OCI-M1 (cell line): ENCODE results near the gene OTOF.

Experiments
- DNase-seq: peaks from one replicate; lab custom pipeline; 2025; lab: John Stamatoyannopoulos, UW

OTOF gene

DNA sequence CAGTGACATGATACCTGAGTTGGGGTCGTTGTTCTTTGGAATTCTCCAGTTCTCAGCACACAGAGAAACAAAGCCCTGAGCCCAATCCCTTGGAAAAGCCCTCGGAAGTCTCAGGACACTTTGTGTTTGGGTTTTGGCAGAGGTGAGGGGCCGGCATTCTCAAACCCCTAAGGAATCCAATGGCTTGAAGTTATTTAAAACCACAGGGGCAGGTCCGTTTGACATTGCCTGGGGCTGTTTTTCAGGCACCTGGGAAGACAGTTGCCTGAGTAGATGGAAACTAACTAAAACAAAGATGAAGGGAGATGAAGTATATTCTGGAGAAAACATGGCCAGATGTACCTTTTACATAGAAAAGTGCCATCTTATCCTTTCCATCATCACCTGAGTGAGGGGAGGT lies 22.5 kb upstream of the OTOF start:
- no peak for DNase-seq

- DNase-seq: no peak
These were observed 17.9 kb upstream of the OTOF start for GRCh38 chr2:26495705-26496297.

DNA sequence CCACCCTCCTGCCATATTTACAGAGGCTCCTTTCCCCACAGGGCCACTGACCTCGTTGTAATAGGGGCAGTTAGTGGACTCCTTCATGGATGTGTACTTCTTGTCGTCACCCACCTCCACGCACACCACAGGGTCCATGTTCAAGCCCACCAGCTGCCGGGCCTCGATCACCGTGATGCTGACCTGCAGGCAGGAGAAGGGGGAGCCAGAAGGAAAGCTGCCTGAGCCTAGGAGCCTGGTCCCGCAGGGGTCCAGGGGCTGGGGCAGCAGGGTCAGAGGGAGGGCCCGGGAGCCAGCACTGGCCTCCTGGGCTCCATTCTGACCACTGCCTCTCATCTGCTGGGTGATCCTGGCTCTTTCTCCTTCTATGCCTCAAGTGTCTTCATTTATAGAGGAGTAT lies 17.0 kb upstream of the OTOF start:
- no peak for DNase-seq

DNA sequence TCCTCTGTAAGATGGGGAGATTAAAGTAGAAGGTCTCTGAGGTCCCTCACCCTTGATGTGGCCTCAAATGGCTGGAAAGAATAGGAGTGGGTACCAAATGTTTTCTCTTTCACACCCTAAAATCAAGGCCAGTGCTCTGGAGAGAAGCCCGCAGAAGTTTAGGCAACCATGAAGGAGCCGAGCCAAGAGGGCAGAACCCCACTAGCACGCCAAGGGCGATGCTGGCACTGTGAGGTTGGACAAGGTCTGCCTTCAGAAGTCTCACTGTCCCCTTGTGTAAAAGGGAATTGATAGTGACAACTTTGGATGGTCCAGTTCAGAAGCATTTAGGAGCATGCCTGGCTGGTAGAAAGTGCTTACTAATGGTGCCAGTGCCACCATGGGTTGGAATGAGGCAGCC lies 16.3 kb upstream of the OTOF start:
- no peak for DNase-seq

DNA sequence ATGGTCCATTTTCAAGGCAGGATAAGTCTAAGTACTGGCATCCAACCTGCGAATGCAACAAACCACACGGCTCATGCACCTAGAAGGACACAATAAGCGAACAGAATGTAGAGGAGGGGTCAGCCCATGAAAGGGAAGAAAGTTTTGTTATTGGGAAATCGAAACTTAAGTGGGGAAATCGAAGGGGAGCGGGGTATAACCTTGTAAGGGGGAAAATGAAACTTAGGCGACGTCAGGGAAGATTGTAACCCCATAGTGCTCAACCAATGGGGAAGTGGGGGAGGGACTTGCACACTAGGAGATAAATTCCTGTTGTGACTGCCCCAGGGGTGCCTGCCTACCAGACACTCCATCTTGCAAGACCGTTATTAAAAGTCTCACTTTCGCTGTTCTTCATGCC lies 15.6 kb upstream of the OTOF start:
- peak; percentile 91 for DNase-seq

DNA sequence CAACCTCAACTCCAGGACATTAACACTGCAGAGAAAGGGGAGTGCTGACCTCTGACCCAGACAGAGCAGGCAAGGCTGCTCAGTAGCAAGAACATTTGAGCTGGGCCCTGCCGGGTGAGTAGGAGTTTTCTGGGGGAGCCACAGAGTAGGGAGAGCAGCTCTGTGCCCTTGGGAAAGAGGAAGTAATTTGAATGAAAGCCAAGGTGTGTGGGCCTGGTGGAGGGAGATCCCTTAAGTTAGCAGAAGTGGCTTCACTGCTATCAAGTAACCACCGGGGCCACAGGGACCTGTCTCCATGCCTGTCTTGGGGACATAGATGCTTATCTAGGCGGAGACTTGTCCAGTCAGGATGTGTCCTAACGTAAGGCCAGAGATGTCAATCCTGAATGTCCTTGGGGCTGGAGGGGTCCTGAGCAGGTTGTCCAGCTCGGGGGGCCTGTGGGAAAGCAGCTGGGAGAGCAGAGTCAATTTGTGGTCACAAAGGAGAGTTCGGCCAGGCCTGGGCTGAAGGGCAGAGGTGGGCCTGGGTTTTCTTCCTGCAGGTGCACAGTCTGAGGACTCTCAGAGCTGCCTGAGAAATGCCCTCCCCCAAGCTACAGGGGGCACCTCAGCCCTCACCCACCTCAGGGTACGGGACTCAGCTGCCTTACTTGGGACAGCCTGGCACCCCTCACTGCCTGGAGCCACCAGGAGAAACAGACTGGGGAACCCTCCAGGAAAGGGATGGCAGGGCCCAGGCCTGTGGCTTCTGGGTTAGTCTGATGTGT lies 15.0 kb upstream of the OTOF start:
- peak; percentile 88 for DNase-seq

GRCh38 chr2:26491563-26492167 lies 13.7 kb upstream of the OTOF start:
- no peak for DNase-seq

DNA sequence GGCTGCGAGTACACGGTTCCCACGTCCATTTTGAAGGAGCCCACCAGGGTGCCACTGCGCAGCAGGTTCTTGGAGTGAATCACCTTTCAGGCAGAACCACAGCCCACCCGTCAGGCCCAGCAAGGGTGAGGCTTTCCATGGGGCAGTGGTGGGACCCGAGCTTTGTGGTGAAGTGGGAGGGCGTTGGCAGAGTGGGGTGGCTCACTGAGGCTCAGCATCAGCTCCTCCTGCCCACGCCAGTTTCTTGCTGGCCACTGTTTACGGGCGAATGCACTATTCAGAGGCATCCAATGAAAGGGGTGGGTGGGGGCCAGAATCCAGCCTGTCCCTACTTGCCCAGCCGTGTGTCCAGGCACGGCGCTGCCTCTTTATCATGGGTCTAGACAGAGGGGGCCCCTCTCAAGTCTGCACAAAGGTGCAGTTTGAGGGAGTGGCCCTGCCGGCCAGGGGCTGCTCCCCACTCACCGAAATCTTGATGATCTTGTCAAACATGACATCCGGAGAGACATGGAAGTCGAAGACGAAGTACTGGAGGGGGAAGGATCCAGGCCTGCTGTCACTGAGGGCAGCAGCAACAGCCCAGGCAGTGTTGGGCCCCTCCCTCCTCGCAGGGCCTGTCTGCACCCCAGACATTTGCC lies 11.4 kb upstream of the OTOF start:
- no peak for DNase-seq

DNA sequence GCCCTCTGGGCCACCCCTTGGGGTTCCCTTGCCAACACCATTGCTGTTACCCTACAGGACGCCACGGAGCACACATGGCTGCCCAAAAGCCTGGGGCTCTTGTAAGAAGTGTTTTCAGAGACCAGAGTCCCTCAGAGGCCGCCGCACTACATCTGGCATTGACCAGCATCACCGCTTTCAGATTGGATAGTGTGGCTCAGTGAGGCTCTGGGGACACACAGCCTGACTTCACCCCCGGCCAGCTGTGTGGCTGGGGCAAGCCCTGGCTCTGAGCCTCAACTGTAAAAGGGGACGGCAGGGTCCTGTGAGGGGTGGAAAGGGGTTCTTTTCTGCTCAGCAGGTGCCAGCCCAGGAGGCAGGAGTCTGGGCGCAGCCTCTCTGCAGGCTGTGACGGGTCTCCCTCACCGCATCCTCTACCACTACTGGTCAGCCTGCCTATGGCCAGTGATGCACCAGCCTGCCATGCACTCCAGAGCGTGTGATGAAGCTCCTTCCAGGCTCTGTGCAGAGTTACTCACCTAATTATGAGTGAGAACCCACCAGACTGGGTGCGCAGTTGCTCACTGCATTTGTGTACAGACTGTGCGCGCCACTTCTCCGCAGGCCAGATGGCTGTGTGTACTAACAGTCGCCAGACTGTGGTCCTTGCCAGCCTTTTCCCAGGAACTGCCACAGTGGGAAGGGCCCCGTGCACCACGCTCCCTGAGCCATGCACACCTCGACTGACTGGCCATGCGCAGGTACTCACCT lies 10.7 kb upstream of the OTOF start:
- no peak for DNase-seq

DNA sequence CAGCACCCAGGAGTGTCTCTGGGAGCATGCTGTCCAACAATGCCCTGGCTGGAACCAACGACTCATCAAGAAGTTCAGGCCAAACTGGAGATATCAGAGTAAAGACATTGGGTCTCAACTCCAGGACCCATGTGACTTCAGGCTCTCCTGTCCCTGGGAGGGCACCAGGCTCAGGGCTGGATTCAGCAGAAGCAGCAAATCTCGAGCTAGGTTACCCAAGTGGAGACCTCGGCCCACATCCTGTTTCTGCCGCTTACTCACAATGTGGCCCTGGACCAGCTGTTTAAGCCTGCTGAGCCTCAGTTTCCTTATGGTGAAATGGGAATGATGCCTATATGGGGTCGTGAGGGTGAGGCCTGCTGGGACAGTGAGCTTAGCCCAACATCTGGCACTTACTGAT lies 9.3 kb upstream of the OTOF start:
- no peak for DNase-seq

GRCh38 chr2:26486789-26487188 lies 8.9 kb upstream of the OTOF start:
- no peak for DNase-seq

DNA sequence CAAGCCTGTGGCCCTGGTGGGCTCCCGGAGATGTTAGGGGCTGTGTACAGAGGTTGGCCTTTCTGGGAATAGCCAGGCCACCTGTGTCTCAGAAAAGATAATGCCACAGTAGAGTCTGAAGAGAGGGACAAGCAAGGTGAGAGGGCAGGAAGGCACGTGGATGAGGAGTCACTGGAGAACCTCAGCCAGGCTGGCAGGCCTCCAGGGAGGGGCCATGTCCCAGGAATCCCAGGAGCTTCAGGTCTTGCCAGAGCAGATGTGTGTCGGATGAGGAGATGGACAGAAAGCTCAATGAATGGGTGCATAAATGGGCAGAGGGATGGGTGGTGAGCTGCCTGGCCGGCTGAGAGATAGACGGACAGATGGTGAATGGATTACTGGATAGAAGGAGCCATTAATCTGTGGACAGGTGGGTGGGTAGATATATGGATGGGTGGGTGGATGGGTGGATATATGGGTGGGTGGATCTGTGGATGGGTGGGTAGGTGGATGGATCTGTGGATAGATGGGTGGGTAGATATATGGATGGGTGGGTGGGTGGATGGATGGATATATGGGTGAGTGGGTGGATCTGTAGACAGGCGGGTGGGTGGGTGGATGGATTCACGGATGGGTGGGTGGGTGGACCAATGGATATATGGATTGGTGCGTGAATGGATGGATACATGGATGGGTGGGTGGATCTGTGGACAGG lies 7.9 kb upstream of the OTOF start:
- DNase-seq: no peak

DNA sequence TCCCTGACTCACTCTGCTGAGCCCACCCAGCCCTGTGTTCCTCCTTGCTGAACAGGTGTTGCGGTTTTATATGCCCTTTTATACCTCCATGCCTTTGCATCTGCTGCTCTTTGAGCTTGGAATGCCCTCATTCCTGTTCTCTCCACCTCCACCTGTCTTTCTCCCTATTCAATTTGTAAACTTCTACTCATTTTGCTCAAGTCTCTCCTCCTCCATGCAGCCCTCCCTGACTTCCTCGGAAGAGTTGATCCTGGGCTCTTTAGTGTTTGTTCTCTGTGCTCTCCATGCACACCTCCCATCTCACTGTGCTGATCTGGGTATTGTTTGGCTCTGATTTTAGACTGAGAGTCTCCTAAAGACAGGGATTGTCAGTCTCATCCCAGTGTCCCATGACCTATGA lies 7.2 kb upstream of the OTOF start:
- DNase-seq: no peak

DNA sequence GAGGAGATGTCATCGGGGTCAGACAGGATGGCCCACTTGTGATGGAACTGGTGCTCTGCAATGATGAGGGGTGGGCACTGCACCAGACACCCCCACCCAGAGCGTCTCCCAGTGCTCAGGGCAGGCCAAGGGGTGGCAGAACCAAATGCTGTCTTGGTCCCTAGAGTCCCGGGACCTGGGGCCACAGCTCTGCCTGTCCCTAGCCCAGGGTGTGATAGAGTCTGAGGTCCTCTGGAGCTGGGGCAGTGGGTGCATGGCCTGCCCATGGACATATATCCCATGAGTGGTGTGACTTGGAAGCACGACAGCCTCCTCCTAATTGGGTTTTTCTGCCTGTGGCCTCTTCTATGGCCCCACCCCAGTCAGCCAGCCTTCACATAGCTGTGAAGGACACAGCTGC lies 6.7 kb upstream of the OTOF start:
- DNase-seq: no peak

- no peak for DNase-seq
These were observed 6.1 kb upstream of the OTOF start for GRCh38 chr2:26483957-26484565.

- no peak for DNase-seq
These were observed 5.6 kb upstream of the OTOF start for GRCh38 chr2:26483516-26483915.

GRCh38 chr2:26483027-26483326 lies 5.1 kb upstream of the OTOF start:
- no peak for DNase-seq

GRCh38 chr2:26482211-26483026 lies 4.5 kb upstream of the OTOF start:
- no peak for DNase-seq

DNA sequence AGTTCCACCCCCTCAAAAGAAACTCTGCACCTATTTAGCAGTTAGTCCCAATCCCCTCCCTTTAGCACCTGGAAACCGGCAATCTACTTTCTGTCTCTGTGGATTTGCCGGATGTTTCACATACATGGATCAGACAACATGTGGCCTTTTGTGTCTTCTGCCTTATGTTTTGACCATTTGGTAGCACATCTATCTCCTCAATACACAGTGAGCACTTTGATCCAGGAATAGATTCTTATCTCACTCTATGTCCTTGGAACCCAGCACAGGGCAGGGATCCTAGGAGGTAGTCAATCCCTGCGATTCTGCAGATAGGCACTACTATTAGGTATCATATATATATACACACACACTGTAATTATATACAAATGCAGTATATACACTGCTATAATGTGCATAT lies 3.8 kb upstream of the OTOF start:
- DNase-seq: no peak

DNA sequence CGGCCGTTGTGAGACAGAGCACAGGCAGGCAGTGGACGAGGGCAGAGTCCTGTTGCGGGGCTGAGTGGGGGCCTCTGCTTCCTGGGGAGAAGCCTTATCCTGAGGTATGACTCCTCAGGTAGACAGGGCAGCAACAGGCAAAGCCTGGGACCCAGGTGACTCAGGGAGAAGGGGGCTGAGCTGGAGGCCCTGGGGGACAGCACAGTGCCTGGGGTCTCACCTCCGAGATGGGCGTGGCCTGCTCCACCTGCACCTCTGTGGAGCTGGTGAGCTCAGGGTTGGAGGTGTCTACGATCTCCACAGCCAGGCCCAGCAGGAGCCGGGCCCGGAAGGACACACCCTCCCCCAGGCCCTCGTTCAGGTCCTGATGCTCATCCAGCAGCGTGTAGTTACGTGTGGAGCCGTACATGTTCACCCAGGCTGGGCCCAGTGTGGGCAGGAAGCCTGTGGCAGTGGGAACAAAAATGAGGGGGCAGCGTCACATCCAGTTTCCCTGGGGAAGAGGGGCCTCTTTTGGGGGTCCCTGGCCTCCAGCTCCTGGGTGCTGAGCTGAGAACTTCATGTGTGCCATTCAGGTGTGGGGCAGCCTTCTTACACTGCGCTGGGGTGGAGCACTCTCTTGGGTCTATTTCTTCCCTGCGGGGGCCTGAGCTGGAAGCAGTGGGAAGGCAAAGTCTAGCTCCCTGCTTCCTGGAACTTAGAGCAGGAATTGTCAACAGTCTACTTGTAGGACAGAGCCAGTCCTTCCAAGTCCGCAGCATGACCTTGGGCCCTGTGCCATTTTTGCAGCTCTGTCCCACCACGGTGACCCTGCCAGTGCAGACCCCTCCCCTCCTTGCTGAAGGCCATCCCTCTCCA lies 2.9 kb upstream of the OTOF start:
- DNase-seq: no peak
